ENCODE data around the gene RAB5IF.

- TF ChIP-seq TEAD4 (IDR thresholded peaks at IDR 0.05; ENCODE audit: low read length) (no peak), TEAD4 (CRISPR knock-in tag; IDR thresholded peaks at IDR 0.05; ENCODE audit: borderline replicate concordance) (no peak), PTRF (tag; IDR thresholded peaks at IDR 0.05) (no peak), PML (IDR thresholded peaks at IDR 0.05; ENCODE audit: low read length) (no peak), ZZZ3 (IDR thresholded peaks at IDR 0.05) (no peak), EZH2 (IDR thresholded peaks at IDR 0.05; ENCODE audit: borderline replicate concordance, low read depth, low read length) (no peak), ZNF133 (CRISPR knock-in tag; IDR thresholded peaks at IDR 0.05) (no peak), POLR2A (conservative IDR thresholded peaks at IDR 0.05) (no peak), ZBTB17 (CRISPR knock-in tag; IDR thresholded peaks at IDR 0.05) (no peak), NFE2L1 (tag; IDR thresholded peaks at IDR 0.05; ENCODE audit: borderline replicate concordance, low read depth) (no peak), EP300 (IDR thresholded peaks at IDR 0.05; ENCODE audit: low read length) (no peak), KDM1A (IDR thresholded peaks at IDR 0.05) (no peak), CTCF (IDR thresholded peaks at IDR 0.05 in 2 of 3, conservative IDR thresholded peaks at IDR 0.05 in 1 of 3; ENCODE audit: insufficient read depth in 2 of 3, low read depth in 1 of 3, low read length in 3 of 3) (no peak), ZBTB34 (CRISPR knock-in tag; IDR thresholded peaks at IDR 0.05) (no peak)
These were observed 14.3 kb upstream of the RAB5IF start for GRCh38 chr20:36591281-36591680.

All from K562 (cell line).